NCI-H128 (cell line): ENCODE data around the gene BAHCC1.

Experiments used
- DNase-seq: peaks from one replicate; lab custom pipeline; 2025; ENCODE audit not compliant: unreplicated experiment; lab: John Stamatoyannopoulos, UW

BAHCC1 gene

GRCh38 chr17:81489998-81490992 lies 95.0 kb downstream of the BAHCC1 start:
- DNase-seq, result no peak

GRCh38 chr17:81491181-81491581 lies 95.9 kb downstream of the BAHCC1 start:
- DNase-seq, result no peak

- no peak for DNase-seq
These were observed 96.5 kb downstream of the BAHCC1 start for GRCh38 chr17:81491761-81492160.

GRCh38 chr17:81492202-81492601 lies 96.9 kb downstream of the BAHCC1 start:
- no peak for DNase-seq

GRCh38 chr17:81492706-81493105 lies 97.4 kb downstream of the BAHCC1 start:
- no peak for DNase-seq

GRCh38 chr17:81493198-81494038 lies 98.2 kb downstream of the BAHCC1 start:
- DNase-seq, result no peak

GRCh38 chr17:81494626-81495377 lies 99.5 kb downstream of the BAHCC1 start:
- no peak for DNase-seq

GRCh38 chr17:81498953-81499600 lies 103.8 kb downstream of the BAHCC1 start:
- no peak for DNase-seq

GRCh38 chr17:81499601-81499970 lies 104.3 kb downstream of the BAHCC1 start:
- no peak for DNase-seq

- DNase-seq, result no peak
These were observed 104.8 kb downstream of the BAHCC1 start for GRCh38 chr17:81500047-81500446.

GRCh38 chr17:81502471-81503017 lies 107.3 kb downstream of the BAHCC1 start:
- DNase-seq, result no peak

GRCh38 chr17:81503619-81504018 lies 108.4 kb downstream of the BAHCC1 start:
- no peak for DNase-seq

GRCh38 chr17:81508639-81509206 lies 113.5 kb downstream of the BAHCC1 start:
- no peak for DNase-seq

GRCh38 chr17:81509207-81509971 lies 114.1 kb downstream of the BAHCC1 start:
- DNase-seq, result no peak

GRCh38 chr17:81509972-81510784 lies 114.9 kb downstream of the BAHCC1 start:
- DNase-seq, result no peak

GRCh38 chr17:81510785-81511553 lies 115.7 kb downstream of the BAHCC1 start:
- DNase-seq, result no peak

- DNase-seq, result no peak
These were observed 116.2 kb downstream of the BAHCC1 start for GRCh38 chr17:81511554-81511803.
